Measurements from ENCODE around the gene NAA10.

Gene NAA10

GRCh38 chrX:153950127-153950526 is 15.3 kb upstream of the NAA10 start:
- FAIRE-seq (no peak), DNase-seq (ENCODE audit: insufficient read length, low spot score) (no peak)

GRCh38 chrX:153948847-153949805 is 14.3 kb upstream of the NAA10 start:
- no peak for DNase-seq (ENCODE audit: insufficient read length, low spot score)
- no peak for FAIRE-seq

- no peak for FAIRE-seq
- DNase-seq (ENCODE audit: insufficient read length, low spot score): no peak
These were observed 13.2 kb upstream of the NAA10 start for GRCh38 chrX:153948002-153948466.

GRCh38 chrX:153947009-153947769 is 12.4 kb upstream of the NAA10 start:
- FAIRE-seq (no peak), DNase-seq (ENCODE audit: insufficient read length, low spot score) (peak; percentile 67)

- DNase-seq (ENCODE audit: insufficient read length, low spot score) (no peak), FAIRE-seq (no peak)
These were observed 11.4 kb upstream of the NAA10 start for GRCh38 chrX:153945956-153946943.

- FAIRE-seq: no peak
- DNase-seq (ENCODE audit: insufficient read length, low spot score): no peak
These were observed 9.9 kb upstream of the NAA10 start for GRCh38 chrX:153944800-153945150.

- no peak for DNase-seq (ENCODE audit: insufficient read length, low spot score)
- FAIRE-seq: no peak
These were observed 9.4 kb upstream of the NAA10 start, which contains the start of gene RENBP for GRCh38 chrX:153944140-153944799. TSS of gene RENBP (minus strand) at chrX:153944643. CDS start at chrX:153944610, 33 bp downstream.

GRCh38 chrX:153941336-153942252 is 6.8 kb upstream of the NAA10 start:
- DNase-seq (ENCODE audit: insufficient read length, low spot score) (no peak), FAIRE-seq (no peak)

GRCh38 chrX:153939573-153939972 is 4.7 kb upstream of the NAA10 start:
- DNase-seq (ENCODE audit: insufficient read length, low spot score) (no peak), FAIRE-seq (no peak)

- FAIRE-seq: no peak
- DNase-seq (ENCODE audit: insufficient read length, low spot score): no peak
These were observed 3.5 kb upstream of the NAA10 start for GRCh38 chrX:153938226-153938786.

- DNase-seq (ENCODE audit: insufficient read length, low spot score) (no peak), FAIRE-seq (no peak)
These were observed 2.2 kb upstream of the NAA10 start for GRCh38 chrX:153937056-153937455.

- FAIRE-seq: no peak
- DNase-seq (ENCODE audit: insufficient read length, low spot score): no peak
These were observed 552 bp upstream of the NAA10 start for GRCh38 chrX:153935326-153935851.

- FAIRE-seq (no peak), DNase-seq (ENCODE audit: insufficient read length, low spot score) (no peak)
These were observed 582 bp downstream of the NAA10 start for GRCh38 chrX:153934148-153934761.

GRCh38 chrX:153933748-153934147 is 1.1 kb downstream of the NAA10 start:
- no peak for FAIRE-seq
- DNase-seq (ENCODE audit: insufficient read length, low spot score): no peak

- DNase-seq (ENCODE audit: insufficient read length, low spot score): no peak
- FAIRE-seq: no peak
These were observed 2.5 kb downstream of the NAA10 start for GRCh38 chrX:153932220-153932915.

- no peak for DNase-seq (ENCODE audit: insufficient read length, low spot score)
- FAIRE-seq: no peak
These were observed 3.1 kb downstream of the NAA10 start for GRCh38 chrX:153931748-153932147.

GRCh38 chrX:153931151-153931550 is 3.7 kb downstream of the NAA10 start:
- no peak for FAIRE-seq

More at GRCh38 chrX:153931151-153931550, 3.7 kb downstream of the NAA10 start:
- DNase-seq (ENCODE audit: insufficient read length, low spot score): no peak

Data from HTR-8/SVneo (cell line).